PC-3 (cell line): ENCODE results near the gene SOBP.
"Not testable (repeated sequence)": the region's sequence is repeated elsewhere in the genome, so short reads cannot be mapped to it uniquely, and the experiment has no call there.

Experiments
- CTCF ChIP-seq: fragments of 300-600 bp; sonication (generic); conservative IDR thresholded peaks from 2 replicates; pipeline ENCODE4 v1.5.1; 2017; ENCODE audit warnings: antibody characterized with exemption, low read depth, mild to moderate bottlenecking, low read length
- EZH2 ChIP-seq: fragments of 300-600 bp; sonication (generic); IDR thresholded peaks from one replicate; pipeline ENCODE4 v1.6.1; 2017; ENCODE audit warnings: antibody characterized with exemption, mild to moderate bottlenecking, low read length; ENCODE audit not compliant: unreplicated experiment
- EZH2phosphoT487 ChIP-seq: fragments of 300-600 bp; sonication (generic); IDR thresholded peaks from 2 replicates; pipeline ENCODE4 v1.6.1; 2018; ENCODE audit warnings: mild to moderate bottlenecking, antibody characterized with exemption, low read length, borderline replicate concordance

- TF ChIP-seq CTCF, EZH2, EZH2phosphoT487: not testable (repeated sequence)
Measured at GRCh38 chr6:107553121-107553520, 63.2 kb downstream of the SOBP start.
